Endothelial cell of umbilical vein (primary cell): ENCODE results near the gene THSD7B. TPM values are rescaled to one million over a fixed set of nuclear protein-coding genes. Genes with fewer than 3 reads are reported as not detected.

ENCODE experiments used
- BruUV-seq: library from RNA; stranded (reverse); fragments of 400-500 nt; replicated peaks from 2 replicates; lab custom pipeline; 2021; lab: Mats Ljungman, UMichigan
- CTCF ChIA-PET: fragments of 300-600, 350-600 bp; sonication (Branson Sonifier 250); formaldehyde crosslinking; loops from one replicate; lab custom pipeline; 2021; ENCODE audit warnings: antibody characterized with exemption, inconsistent platforms; lab: Charles Lee
- POLR2A ChIA-PET: fragments of 300-600, 350-600 bp; sonication (Branson Sonifier 250); formaldehyde crosslinking; loops from one replicate; lab custom pipeline; 2021; ENCODE audit warnings: antibody characterized with exemption, inconsistent platforms; lab: Charles Lee
- DNase-seq: peaks from one replicate; pipeline ENCODE4 v3.0.0-alpha.2; 2011; ENCODE audit warnings: low read depth, low spot score
- FAIRE-seq: peaks from 2 replicates; lab custom pipeline; 2011; peaks lifted over from hg19 to GRCh38; lab: Jason Lieb, UNC
- H2AFZ ChIP-seq: 2 replicates; pipeline ENCODE4 v1.6.0; 2012; ENCODE audit warnings: low read depth, low read length, control low read depth, inconsistent platforms
- H3K27ac ChIP-seq: 2 replicates; pipeline ENCODE4 v1.5.1; 2011; ENCODE audit warnings: low read depth, mild to moderate bottlenecking, control low read depth, low read length, moderate library complexity; ENCODE audit not compliant: insufficient read depth
- H3K27me3 ChIP-seq, 2 experiments: 2 replicates each; pipeline versions ENCODE4 v1.6.0 to v1.6.1; 2011; ENCODE audit warnings: low read length in 2 of 2, mixed read lengths in 1 of 2; ENCODE audit not compliant: control insufficient read depth in 2 of 2, insufficient read depth in 2 of 2
- H3K36me3 ChIP-seq, 2 experiments: 2 replicates in 1 of 2; 3 replicates in 1 of 2; pipeline ENCODE4 v1.5.1; 2011; ENCODE audit warnings: low read length in 2 of 2, mild to moderate bottlenecking in 1 of 2, moderate library complexity in 1 of 2; ENCODE audit not compliant: control insufficient read depth in 2 of 2, insufficient read depth in 2 of 2; ENCODE audit errors: extremely low read depth in 1 of 2
- H3K4me1 ChIP-seq: 3 replicates; pipeline ENCODE4 v1.5.1; 2011; ENCODE audit warnings: mild to moderate bottlenecking, low read length; ENCODE audit not compliant: control insufficient read depth, insufficient read depth; ENCODE audit errors: extremely low read depth
- H3K4me2 ChIP-seq: 2 replicates; pipeline ENCODE4 v1.6.1; 2011; ENCODE audit warnings: low read length, control low read depth, mixed read lengths; ENCODE audit not compliant: insufficient read depth
- H3K4me3 ChIP-seq, 3 experiments: fragments of 200-600 bp in 1 of 3; sonication (generic), shearing (Covaris generic) in 1 of 3; replicated peaks in 1 of 3; 2 replicates each; pipeline ENCODE4 v1.5.1; 2011 to 2016; ENCODE audit warnings: control low read depth in 3 of 3, low read length in 3 of 3, mild to moderate bottlenecking in 2 of 3, inconsistent platforms in 1 of 3, low read depth in 1 of 3, moderate library complexity in 1 of 3; ENCODE audit not compliant: insufficient read depth in 1 of 3
- H3K79me2 ChIP-seq: 2 replicates; pipeline ENCODE4 v1.6.0; 2012; ENCODE audit warnings: low read length, inconsistent platforms; ENCODE audit not compliant: control insufficient read depth, insufficient read depth
- H3K9ac ChIP-seq: replicated peaks from 2 replicates; pipeline ENCODE3; 2011; ENCODE audit warnings: low read length, control low read depth; ENCODE audit not compliant: insufficient read depth; ENCODE audit errors: extremely low read depth
- H3K9me1 ChIP-seq: replicated peaks from 3 replicates; pipeline ENCODE4 v1.6.0; 2011; ENCODE audit warnings: mild to moderate bottlenecking, low read length; ENCODE audit not compliant: control insufficient read depth, insufficient read depth; ENCODE audit errors: extremely low read depth
- H3K9me3 ChIP-seq: replicated peaks from 2 replicates; pipeline ENCODE4 v1.5.1; 2012; ENCODE audit warnings: low read length, inconsistent platforms; ENCODE audit not compliant: control insufficient read depth, insufficient read depth
- H4K20me1 ChIP-seq: replicated peaks from 2 replicates; pipeline ENCODE3; 2011; ENCODE audit warnings: mild to moderate bottlenecking, low read length; ENCODE audit not compliant: control insufficient read depth, insufficient read depth; ENCODE audit errors: extremely low read depth
- EZH2 ChIP-seq: IDR thresholded peaks from 2 replicates; pipeline ENCODE4 v1.6.1; 2012; ENCODE audit warnings: borderline replicate concordance, low read depth, mild to moderate bottlenecking, moderate library complexity, low read length, inconsistent platforms; ENCODE audit not compliant: severe bottlenecking
- FOS ChIP-seq: IDR thresholded peaks from 2 replicates; pipeline ENCODE4 v1.6.1; 2011; ENCODE audit warnings: mild to moderate bottlenecking, low read length, moderate library complexity, borderline replicate concordance; ENCODE audit not compliant: insufficient read depth
- GATA2 ChIP-seq: IDR thresholded peaks from 2 replicates; pipeline ENCODE4 v1.7.0; 2011; ENCODE audit warnings: low read depth, mild to moderate bottlenecking, moderate library complexity, mixed read lengths, low read length; ENCODE audit not compliant: insufficient read length, insufficient read depth
- JUN ChIP-seq: IDR thresholded peaks from 2 replicates; pipeline ENCODE4 v1.6.1; 2011; ENCODE audit warnings: borderline replicate concordance, low read depth; ENCODE audit not compliant: insufficient read length, insufficient read depth
- MYC ChIP-seq: IDR thresholded peaks from one replicate; pipeline ENCODE4 v1.6.1; 2011; ENCODE audit warnings: mild to moderate bottlenecking, low read depth, low read length
- POLR2A ChIP-seq: IDR thresholded peaks from 2 replicates; pipeline ENCODE4 v1.6.1; 2012; ENCODE audit warnings: low read depth, mild to moderate bottlenecking, control low read depth, low read length
- POLR2AphosphoS5 ChIP-seq: IDR thresholded peaks from 2 replicates; pipeline ENCODE4 v1.6.1; 2012; ENCODE audit warnings: low read depth, mild to moderate bottlenecking, control low read depth, low read length, moderate library complexity; ENCODE audit not compliant: insufficient read depth
- dilution Hi-C: fragments of 300-500 bp; cut with MboI; formaldehyde crosslinking; loops from one replicate; pipeline ENCODE4 v1.15.0; 2019; ENCODE audit warnings: low sequenced_read_pairs; ENCODE audit not compliant: extremely low pct_ligation_motif_present
- intact Hi-C: fragments of 100-400 bp; cut with micrococcal nuclease; formaldehyde crosslinking; loops from one replicate; pipeline ENCODE4 v1.10.0; 2022
- polyA plus RNA-seq, 4 experiments: library from polyadenylated mRNA; depleted of rRNA in 3 of 4; stranded (reverse) in 3 of 4; unstranded in 1 of 4; fragments of >200 nt; gene quantifications; 2 replicates each; pipeline versions ENCODE4 v1.2.1 to v1.2.3, GENCODE V29; 2011 to 2012; ENCODE audit warnings: missing spikeins in 1 of 4
- total RNA-seq: library from RNA; stranded (reverse); gene quantifications from 2 replicates; pipeline ENCODE4 v1.2.3, GENCODE V29; 2021
- TF ChIP-seq, protein P1 (sequence below), 2 donors: IDR thresholded peaks; 1 replicate in 1 of 2; 2 replicates in 1 of 2; pipeline ENCODE4 v1.5.1; 2011; ENCODE audit warnings: low read length in 2 of 2, mild to moderate bottlenecking in 2 of 2, moderate library complexity in 2 of 2, control low read depth in 1 of 2, inconsistent platforms in 1 of 2, low read depth in 1 of 2; ENCODE audit not compliant: insufficient read depth in 1 of 2; ENCODE audit errors: extremely low read depth in 1 of 2
- TF ChIP-seq, protein P2 (sequence below): IDR thresholded peaks from 2 replicates; pipeline ENCODE4 v1.6.1; 2011; ENCODE audit not compliant: insufficient read depth, insufficient read length

The THSD7B gene
- total and polyA plus RNA-seq, 2 donors (not counting 3 experiments of a cell fraction or from before 2014, with no cell fraction given): 0.04 TPM; not detected in 1

DNA sequence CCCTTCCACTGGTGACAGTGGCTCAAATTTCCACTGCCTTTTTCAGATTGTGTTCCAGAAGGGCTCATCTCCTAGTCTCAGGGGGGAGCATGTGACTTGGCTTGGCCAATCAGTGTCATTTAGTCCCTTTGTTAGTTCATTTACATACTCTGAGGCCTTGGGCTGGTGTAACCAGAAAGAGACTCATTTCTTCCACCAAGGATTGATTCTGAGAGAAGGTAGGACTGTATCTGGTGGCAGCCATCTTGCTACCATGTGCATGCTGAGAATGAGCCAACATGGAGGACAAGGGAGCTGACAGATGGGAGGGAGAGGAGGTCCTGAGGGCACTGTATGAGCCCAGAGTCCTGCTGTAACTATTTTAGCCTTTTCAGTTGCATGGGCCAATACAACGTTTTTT, 191.7 kb downstream of the THSD7B start:
- DNase-seq (no peak), FAIRE-seq (no peak)
- Histone ChIP-seq H2AFZ (no peak overlapping the region), H3K27me3 (no peaks in the 10 kb centered on the region), H3K4me3 (no peak overlapping the region), H3K36me3 (no peaks in the 10 kb centered on the region), H3K9me3 (no peaks in the 10 kb centered on the region), H3K9ac (no peak overlapping the region), H3K9me1 (no peaks in the 10 kb centered on the region), H4K20me1 (no peaks in the 10 kb centered on the region), H3K4me1 (no peaks in the 10 kb centered on the region), H3K4me2 (no peak overlapping the region), H3K79me2 (no peaks in the 10 kb centered on the region), H3K27ac (no peak overlapping the region)
- no TSS peak for BruUV-seq
- POLR2A ChIA-PET: no interaction called here
- CTCF ChIA-PET: no interaction called here
- dilution Hi-C loops: no loop called here
- TF ChIP-seq EZH2 (no peak), JUN (no peak), MYC (no peak), FOS (no peak), GATA2 (no peak), POLR2A (no peak), POLR2AphosphoS5 (no peak)
- TF ChIP-seq, protein P1, sequence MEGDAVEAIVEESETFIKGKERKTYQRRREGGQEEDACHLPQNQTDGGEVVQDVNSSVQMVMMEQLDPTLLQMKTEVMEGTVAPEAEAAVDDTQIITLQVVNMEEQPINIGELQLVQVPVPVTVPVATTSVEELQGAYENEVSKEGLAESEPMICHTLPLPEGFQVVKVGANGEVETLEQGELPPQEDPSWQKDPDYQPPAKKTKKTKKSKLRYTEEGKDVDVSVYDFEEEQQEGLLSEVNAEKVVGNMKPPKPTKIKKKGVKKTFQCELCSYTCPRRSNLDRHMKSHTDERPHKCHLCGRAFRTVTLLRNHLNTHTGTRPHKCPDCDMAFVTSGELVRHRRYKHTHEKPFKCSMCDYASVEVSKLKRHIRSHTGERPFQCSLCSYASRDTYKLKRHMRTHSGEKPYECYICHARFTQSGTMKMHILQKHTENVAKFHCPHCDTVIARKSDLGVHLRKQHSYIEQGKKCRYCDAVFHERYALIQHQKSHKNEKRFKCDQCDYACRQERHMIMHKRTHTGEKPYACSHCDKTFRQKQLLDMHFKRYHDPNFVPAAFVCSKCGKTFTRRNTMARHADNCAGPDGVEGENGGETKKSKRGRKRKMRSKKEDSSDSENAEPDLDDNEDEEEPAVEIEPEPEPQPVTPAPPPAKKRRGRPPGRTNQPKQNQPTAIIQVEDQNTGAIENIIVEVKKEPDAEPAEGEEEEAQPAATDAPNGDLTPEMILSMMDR (IDR thresholded peaks at IDR 0.05; ENCODE audit: extremely low read depth in 1 of 2, insufficient read depth in 1 of 2, low read depth in 1 of 2, low read length in 2 of 2): no peak
- TF ChIP-seq, protein P2, sequence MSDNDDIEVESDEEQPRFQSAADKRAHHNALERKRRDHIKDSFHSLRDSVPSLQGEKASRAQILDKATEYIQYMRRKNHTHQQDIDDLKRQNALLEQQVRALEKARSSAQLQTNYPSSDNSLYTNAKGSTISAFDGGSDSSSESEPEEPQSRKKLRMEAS: no peak
- intact Hi-C loops: no loop called here
